CD4-positive, alpha-beta T cell treated with Interleukin-17A for 4 hours (primary cell): ENCODE measurements around the gene EXOC4.

Experiments used
- DNase-seq: peaks from one replicate; pipeline ENCODE4 v3.0.0-alpha.2; 2020; ENCODE audit warnings: mixed read lengths

Gene EXOC4

GRCh38 chr7:133504825-133505224 lies 251.9 kb downstream of the EXOC4 start:
- no peak for DNase-seq

GRCh38 chr7:133509822-133510221 lies 256.9 kb downstream of the EXOC4 start:
- DNase-seq = no peak

GRCh38 chr7:133510326-133511055 lies 257.6 kb downstream of the EXOC4 start:
- no peak for DNase-seq

- no peak for DNase-seq
Measured at GRCh38 chr7:133511252-133511651, 258.4 kb downstream of the EXOC4 start.

- DNase-seq = no peak
Measured at GRCh38 chr7:133511708-133512107, 258.8 kb downstream of the EXOC4 start.

GRCh38 chr7:133512560-133512959 lies 259.7 kb downstream of the EXOC4 start:
- no peak for DNase-seq

GRCh38 chr7:133513608-133514007 lies 260.7 kb downstream of the EXOC4 start:
- no peak for DNase-seq

- no peak for DNase-seq
Measured at GRCh38 chr7:133514551-133514950, 261.7 kb downstream of the EXOC4 start.

- DNase-seq = no peak
Measured at GRCh38 chr7:133517766-133518165, 264.9 kb downstream of the EXOC4 start.

- no peak for DNase-seq
Measured at GRCh38 chr7:133518718-133519117, 265.8 kb downstream of the EXOC4 start.

- no peak for DNase-seq
Measured at GRCh38 chr7:133520248-133520647, 267.4 kb downstream of the EXOC4 start.

- no peak for DNase-seq
Measured at GRCh38 chr7:133522501-133522900, 269.6 kb downstream of the EXOC4 start.

GRCh38 chr7:133528796-133529195 lies 275.9 kb downstream of the EXOC4 start:
- DNase-seq = no peak

- DNase-seq = no peak
Measured at GRCh38 chr7:133529861-133530260, 277.0 kb downstream of the EXOC4 start.

- no peak for DNase-seq
Measured at GRCh38 chr7:133530682-133531081, 277.8 kb downstream of the EXOC4 start.

- no peak for DNase-seq
Measured at GRCh38 chr7:133534816-133535215, 281.9 kb downstream of the EXOC4 start.

GRCh38 chr7:133535308-133535707 lies 282.4 kb downstream of the EXOC4 start:
- no peak for DNase-seq

GRCh38 chr7:133536450-133536849 lies 283.6 kb downstream of the EXOC4 start:
- DNase-seq = no peak

GRCh38 chr7:133539016-133539415 lies 286.1 kb downstream of the EXOC4 start:
- no peak for DNase-seq

- DNase-seq = no peak
Measured at GRCh38 chr7:133540096-133540860, 287.4 kb downstream of the EXOC4 start.

GRCh38 chr7:133542209-133542780 lies 289.4 kb downstream of the EXOC4 start:
- no peak for DNase-seq

- no peak for DNase-seq
Measured at GRCh38 chr7:133543657-133544056, 290.8 kb downstream of the EXOC4 start.

- no peak for DNase-seq
Measured at GRCh38 chr7:133545618-133546017, 292.7 kb downstream of the EXOC4 start.

GRCh38 chr7:133547981-133548380 lies 295.1 kb downstream of the EXOC4 start:
- no peak for DNase-seq
